ENCODE measurements around the gene CMPK1. TPM values are rescaled to one million over a fixed set of nuclear protein-coding genes. Genes with fewer than 3 reads are reported as not detected.

The CMPK1 gene
- total and polyA plus RNA-seq, 11 donors: 37.0 to 88.7 (median 72.5) TPM

- ATAC-seq (no peak), DNase-seq (no peak)
- no peaks in the 10 kb centered on the region for H3K4me1 ChIP-seq
- no peaks in the 10 kb centered on the region for H3K9me3 ChIP-seq
- intact Hi-C loops (cut with DNase I): no loop called here
- no peak overlapping the region for H3K4me3 ChIP-seq
- no peak for TF ChIP-seq POLR2A (IDR thresholded peaks at IDR 0.05)
- TF ChIP-seq CTCF (IDR thresholded peaks at IDR 0.05): no peak
- H3K27ac ChIP-seq: no peak overlapping the region
- no peaks in the 10 kb centered on the region for H3K36me3 ChIP-seq
- peaks cover 0 to 41% (median 7%) of the 10 kb centered on the region in 9 donors for H3K27me3 ChIP-seq
- 75 to 86% (median 78%) methylated on average over 4 of the region's 4 CpGs for WGBS, 4 donors
Observed at GRCh38 chr1:47403321-47403910, 69.8 kb downstream of the CMPK1 start.

GRCh38 chr1:47405697-47406096 lies 72.1 kb downstream of the CMPK1 start:
- no peaks in the 10 kb centered on the region for H3K9me3 ChIP-seq
- WGBS, 4 donors: 47 to 68% (median 61%) methylated on average over 5 of the region's 5 CpGs
- peaks cover 0 to 6% (median 0%) of the 10 kb centered on the region in 12 donors for H3K4me1 ChIP-seq
- H3K36me3 ChIP-seq: no peaks in the 10 kb centered on the region
- no peak for DNase-seq
- ATAC-seq: no peak
- no peak overlapping the region for H3K4me3 ChIP-seq
- no peak overlapping the region for H3K27ac ChIP-seq
- intact Hi-C loops (cut with DNase I): no loop called here
- peaks cover 0 to 36% (median 7%) of the 10 kb centered on the region in 9 donors for H3K27me3 ChIP-seq
- TF ChIP-seq CTCF (IDR thresholded peaks at IDR 0.05): no peak
- no peak for TF ChIP-seq POLR2A (IDR thresholded peaks at IDR 0.05)

- Histone ChIP-seq H3K36me3 (no peaks in the 10 kb centered on the region), H3K9me3 (no peaks in the 10 kb centered on the region), H3K4me3 (no peak overlapping the region), H3K4me1 (peaks cover 0 to 6% (median 0%) of the 10 kb centered on the region in 12 donors), H3K27ac (no peak overlapping the region), H3K27me3 (peaks cover 0 to 30% (median 0%) of the 10 kb centered on the region in 9 donors)
- DNase-seq (no peak), ATAC-seq (no peak)
- no peak for TF ChIP-seq POLR2A (IDR thresholded peaks at IDR 0.05)
- no peak for TF ChIP-seq CTCF (IDR thresholded peaks at IDR 0.05)
- intact Hi-C loops (cut with DNase I): no loop called here
- 95 to 96% (median 96%) methylated on average over 5 of the region's 5 CpGs for WGBS, 4 donors
Observed at GRCh38 chr1:47406966-47407365, 73.4 kb downstream of the CMPK1 start.

GRCh38 chr1:47407481-47407880 lies 73.9 kb downstream of the CMPK1 start:
- Histone ChIP-seq H3K4me3 (no peak overlapping the region), H3K4me1 (peaks cover 0 to 6% (median 0%) of the 10 kb centered on the region in 12 donors), H3K27me3 (peaks cover 0 to 26% (median 0%) of the 10 kb centered on the region in 9 donors), H3K27ac (no peak overlapping the region), H3K36me3 (no peaks in the 10 kb centered on the region), H3K9me3 (no peaks in the 10 kb centered on the region)
- TF ChIP-seq POLR2A (IDR thresholded peaks at IDR 0.05): no peak
- no peak for TF ChIP-seq CTCF (IDR thresholded peaks at IDR 0.05)
- intact Hi-C loops (cut with DNase I): no loop called here
- ATAC-seq (no peak), DNase-seq (no peak)
- WGBS, 4 donors: 85 to 93% (median 91%) methylated on average over 3 of the region's 3 CpGs

All from heart left ventricle (tissue), 16 donors.